PC-9 (cell line): ENCODE results near the gene HEBP1. TPM values are rescaled to one million over a fixed set of nuclear protein-coding genes. Genes with fewer than 3 reads are reported as not detected.
"Not testable (repeated sequence)": the region's sequence is repeated elsewhere in the genome, so short reads cannot be mapped to it uniquely, and the experiment has no call there.

ENCODE experiments used
- BruUV-seq: library from RNA; stranded (reverse); fragments of 400-500 nt; replicated peaks from 2 replicates; lab custom pipeline; 2021; lab: Mats Ljungman, UMichigan
- CTCF ChIA-PET: fragments of 300-600 bp; sonication (Branson Sonifier 250); formaldehyde crosslinking; loops from one replicate; lab custom pipeline; 2022; ENCODE audit warnings: antibody characterized with exemption; lab: Charles Lee
- POLR2A ChIA-PET: fragments of 300-600 bp; sonication (Branson Sonifier 250); formaldehyde crosslinking; loops from one replicate; lab custom pipeline; 2022; ENCODE audit warnings: antibody characterized with exemption; ENCODE audit not compliant: unreplicated experiment; lab: Charles Lee
- DNase-seq, 2 experiments: peaks; one replicate each; pipeline versions ENCODE4 v3.0.0 to v3.0.0-alpha.2; 2015 to 2022; ENCODE audit warnings: mixed read lengths in 1 of 2
- H2AFZ ChIP-seq: fragments of 200-600 bp; sonication (generic); 2 replicates; pipeline ENCODE4 v1.8.1; 2017; ENCODE audit warnings: antibody characterized with exemption
- H3F3A ChIP-seq: fragments of 200-600 bp; sonication (generic); 2 replicates; pipeline ENCODE4 v1.8.1; 2017; ENCODE audit warnings: antibody characterized with exemption, mild to moderate bottlenecking, low read depth; ENCODE audit not compliant: insufficient read depth
- H3K27ac ChIP-seq: fragments of 200-600 bp; sonication (generic); 2 replicates; pipeline ENCODE4 v1.6.1; 2016; ENCODE audit warnings: mixed run types
- H3K27me3 ChIP-seq: fragments of 200-600 bp; sonication (generic); 2 replicates; pipeline ENCODE4 v1.6.1; 2016; ENCODE audit warnings: low read depth, mixed run types; ENCODE audit not compliant: insufficient read depth
- H3K36me3 ChIP-seq: fragments of 200-600 bp; sonication (generic); 2 replicates; pipeline ENCODE4 v1.6.1; 2016; ENCODE audit warnings: low read depth, mixed run types
- H3K4me1 ChIP-seq: fragments of 200-600 bp; sonication (generic); replicated peaks from 2 replicates; pipeline ENCODE4 v1.6.1; 2016; ENCODE audit warnings: mixed run types; ENCODE audit not compliant: insufficient read depth
- H3K4me2 ChIP-seq: fragments of 200-600 bp; sonication (generic); 2 replicates; pipeline ENCODE4 v1.6.1; 2017; ENCODE audit warnings: mixed run types
- H3K4me3 ChIP-seq: fragments of 200-600 bp; sonication (generic); 2 replicates; pipeline ENCODE4 v1.6.1; 2016; ENCODE audit warnings: mixed run types
- H3K79me2 ChIP-seq: fragments of 200-600 bp; sonication (generic); 2 replicates; pipeline ENCODE4 v1.6.1; 2017; ENCODE audit warnings: low read depth, mixed run types
- H3K9me2 ChIP-seq: fragments of 200-600 bp; sonication (generic); 2 replicates; pipeline ENCODE4 v1.8.1; 2017; ENCODE audit warnings: mild to moderate bottlenecking; ENCODE audit not compliant: insufficient read depth
- H3K9me3 ChIP-seq: fragments of 200-600 bp; sonication (generic); 2 replicates; pipeline ENCODE4 v1.8.1; 2016; ENCODE audit warnings: low read depth; ENCODE audit not compliant: insufficient read depth
- H4K20me1 ChIP-seq: fragments of 200-600 bp; sonication (generic); 2 replicates; pipeline ENCODE4 v1.8.1; 2017; ENCODE audit not compliant: insufficient read depth
- CTCF ChIP-seq: fragments of 200-600 bp; sonication (generic); conservative IDR thresholded peaks from 2 replicates; pipeline ENCODE4 v1.6.1; 2017; ENCODE audit warnings: mixed run types, antibody characterized with exemption, mild to moderate bottlenecking, moderate library complexity
- EZH2 ChIP-seq: fragments of 200-600 bp; sonication (generic); IDR thresholded peaks from 2 replicates; pipeline ENCODE4 v1.8.0; 2017; ENCODE audit warnings: antibody characterized with exemption, low read depth
- intact Hi-C: fragments of 100-400 bp; cut with micrococcal nuclease; formaldehyde crosslinking; loops from one replicate; pipeline ENCODE4 v1.10.0; 2022; ENCODE audit not compliant: unreplicated experiment
- total RNA-seq: library from RNA; stranded (reverse); gene quantifications from 2 replicates; pipeline ENCODE4 v1.2.3, GENCODE V29; 2021

The HEBP1 gene
- total RNA-seq, 1 experiment from 2014 or later = 148 TPM

GRCh38 chr12:13038491-13039161 is 38.6 kb upstream of the HEBP1 start:
- peaks cover 5% of the 10 kb centered on the region; the same call in 1 of the 2 replicates for H3F3A ChIP-seq
- H3K9me2 ChIP-seq = no peaks in the 10 kb centered on the region
- H3K4me3 ChIP-seq = no peak overlapping the region
- intact Hi-C loops = no loop called here
- H3K4me2 ChIP-seq = no peak overlapping the region
- no peaks in the 10 kb centered on the region for H3K27me3 ChIP-seq
- H3K4me1 ChIP-seq = 0 out of 2 replicates have a peak, but pooled peaks cover 7% of the 10 kb centered on the region
- BruUV-seq = no TSS peak
- POLR2A ChIA-PET = interaction anchor here (0.7 kb wide), 1 partner anchor 167 kb away, joined by 5 read pairs; no protein-coding TSS in a partner anchor
- H3K9me3 ChIP-seq = no peaks in the 10 kb centered on the region
- no peaks in the 10 kb centered on the region for H3K79me2 ChIP-seq
- H4K20me1 ChIP-seq = no peaks in the 10 kb centered on the region
- CTCF ChIA-PET = no interaction called here
- no peaks in the 10 kb centered on the region for H3K36me3 ChIP-seq
- no peak overlapping the region for H2AFZ ChIP-seq
- DNase-seq = no peak
- no peak overlapping the region for H3K27ac ChIP-seq
- TF ChIP-seq EZH2 = no peak
- no peak for TF ChIP-seq CTCF

GRCh38 chr12:13036881-13037280 is 36.8 kb upstream of the HEBP1 start:
- H3K36me3 ChIP-seq = no peaks in the 10 kb centered on the region
- no peak overlapping the region for H3K4me2 ChIP-seq
- H3K9me3 ChIP-seq = no peaks in the 10 kb centered on the region
- intact Hi-C loops = no loop called here
- no peaks in the 10 kb centered on the region for H4K20me1 ChIP-seq
- no TSS peak for BruUV-seq
- TF ChIP-seq EZH2 = no peak
- no peak for TF ChIP-seq CTCF
- H3K9me2 ChIP-seq = no peaks in the 10 kb centered on the region
- ChIA-PET POLR2A (no interaction called here), CTCF (no interaction called here)
- H3K4me1 ChIP-seq = 0 out of 2 replicates have a peak, but pooled peaks cover 7% of the 10 kb centered on the region
- H3K27me3 ChIP-seq = no peaks in the 10 kb centered on the region
- H3K79me2 ChIP-seq = no peaks in the 10 kb centered on the region
- DNase-seq = no peak
- no peak overlapping the region for H3K27ac ChIP-seq
- H3F3A ChIP-seq = peaks cover 5% of the 10 kb centered on the region; the same call in 1 of the 2 replicates
- H2AFZ ChIP-seq = no peak overlapping the region
- no peak overlapping the region for H3K4me3 ChIP-seq

GRCh38 chr12:13035335-13035734 is 35.3 kb upstream of the HEBP1 start:
- BruUV-seq, H4K20me1 ChIP-seq, H3K9me2 ChIP-seq, H3K4me1 ChIP-seq, H2AFZ ChIP-seq, H3K27ac ChIP-seq, H3F3A ChIP-seq, H3K9me3 ChIP-seq, DNase-seq, H3K4me3 ChIP-seq, H3K79me2 ChIP-seq, H3K4me2 ChIP-seq, H3K36me3 ChIP-seq, H3K27me3 ChIP-seq, intact Hi-C loops: not testable (repeated sequence)
- ChIA-PET POLR2A (interaction anchor here (0.6 kb wide), 1 partner anchor 106 kb away, joined by 3 read pairs; no protein-coding TSS in a partner anchor), CTCF (interaction anchor here (0.6 to 1.4 kb wide), 2 partner anchors 11 to 242 kb away, joined by 4 to 7 read pairs; no protein-coding TSS in a partner anchor)
